SK-N-SH (cell line): ENCODE data around the gene VAV1. TPM values are rescaled to one million over a fixed set of nuclear protein-coding genes. Genes with fewer than 3 reads are reported as not detected.
A peak's percentile ranks its signal among the peaks of the same experiment; 100 is the strongest.

Source experiments
- CTCF ChIA-PET: fragments of 300-600, 350-600 bp; formaldehyde crosslinking; extraction: SDS; loops from one replicate; lab custom pipeline; 2021; lab: Yijun Ruan, JAX
- POLR2A ChIA-PET: fragments of 350-600 bp; sonication (Branson Sonifier 250); formaldehyde crosslinking; extraction: SDS; loops from one replicate; lab custom pipeline; 2020; ENCODE audit warnings: antibody characterized with exemption, inconsistent platforms; lab: Yijun Ruan, JAX
- DNase-seq: peaks from one replicate; pipeline ENCODE4 v3.0.0; 2012
- H2AFZ ChIP-seq: fragments of 200-600 bp; sonication (generic); 2 replicates; pipeline ENCODE4 v1.8.1; 2016; ENCODE audit warnings: antibody characterized with exemption, mild to moderate bottlenecking, low read depth
- H3F3A ChIP-seq: fragments of 200-600 bp; sonication (generic); replicated peaks from 2 replicates; pipeline ENCODE3; 2016; ENCODE audit warnings: antibody characterized with exemption, mild to moderate bottlenecking; ENCODE audit not compliant: insufficient read depth
- H3K27ac ChIP-seq, 2 experiments: fragments of 200-500 bp in 1 of 2; fragments of 200-600 bp in 1 of 2; sonication (Bioruptor generic) in 1 of 2; sonication (generic), shearing (Covaris generic) in 1 of 2; 2 replicates each; pipeline versions ENCODE4 v1.5.1 to v1.6.1; 2014 to 2016; ENCODE audit warnings: low read depth in 2 of 2, inconsistent platforms in 1 of 2, low read length in 1 of 2, mild to moderate bottlenecking in 1 of 2, mixed read lengths in 1 of 2
- H3K27me3 ChIP-seq: fragments of 200-600 bp; sonication (generic), shearing (Covaris generic); 2 replicates; pipeline ENCODE4 v1.6.1; 2016; ENCODE audit warnings: mixed run types; ENCODE audit not compliant: insufficient read depth
- H3K36me3 ChIP-seq, 2 experiments: fragments of 200-500 bp in 1 of 2; fragments of 200-600 bp in 1 of 2; sonication (Bioruptor generic) in 1 of 2; sonication (generic) in 1 of 2; replicated peaks in 1 of 2; 2 replicates each; pipeline versions ENCODE3 to v1.5.1; 2014 to 2016; ENCODE audit warnings: low read length in 1 of 2, mild to moderate bottlenecking in 1 of 2; ENCODE audit not compliant: insufficient read depth in 2 of 2, control insufficient read depth in 1 of 2
- H3K4me1 ChIP-seq, 2 experiments: fragments of 200-500 bp in 1 of 2; fragments of 200-600 bp in 1 of 2; sonication (Bioruptor generic) in 1 of 2; sonication (generic), shearing (Covaris generic) in 1 of 2; 2 replicates each; pipeline versions ENCODE4 v1.5.1 to v1.6.1; 2014 to 2016; ENCODE audit warnings: low read depth in 1 of 2, low read length in 1 of 2, mixed run types in 1 of 2; ENCODE audit not compliant: insufficient read depth in 2 of 2, control insufficient read depth in 1 of 2
- H3K4me2 ChIP-seq: fragments of 200-600 bp; sonication (generic), shearing (Covaris generic); 2 replicates; pipeline ENCODE4 v1.6.1; 2017; ENCODE audit warnings: mixed run types
- H3K4me3 ChIP-seq, 2 experiments: fragments of 200-500 bp in 1 of 2; fragments of 200-600 bp in 1 of 2; sonication (Bioruptor generic) in 1 of 2; sonication (generic), shearing (Covaris generic) in 1 of 2; 2 replicates each; pipeline versions ENCODE4 v1.5.1 to v1.8.1; 2014 to 2016; ENCODE audit warnings: low read depth in 2 of 2, inconsistent platforms in 1 of 2, low read length in 1 of 2, mild to moderate bottlenecking in 1 of 2, mixed read lengths in 1 of 2, moderate library complexity in 1 of 2
- H3K79me2 ChIP-seq: fragments of 200-600 bp; sonication (generic); 2 replicates; pipeline ENCODE4 v1.8.1; 2017; ENCODE audit warnings: mild to moderate bottlenecking; ENCODE audit not compliant: insufficient read depth
- H3K9ac ChIP-seq: fragments of 200-600 bp; sonication (generic); 2 replicates; pipeline ENCODE4 v1.6.1; 2017; ENCODE audit warnings: mixed run types
- H3K9me2 ChIP-seq: fragments of 200-600 bp; sonication (generic); 2 replicates; pipeline ENCODE4 v1.6.1; 2017; ENCODE audit warnings: mixed run types
- H3K9me3 ChIP-seq: fragments of 200-600 bp; sonication (generic); 2 replicates; pipeline ENCODE4 v1.6.1; 2017; ENCODE audit warnings: mixed run types, mild to moderate bottlenecking, moderate library complexity
- H4K20me1 ChIP-seq: fragments of 200-600 bp; sonication (generic); 2 replicates; pipeline ENCODE4 v1.6.1; 2017; ENCODE audit warnings: mild to moderate bottlenecking, mixed run types; ENCODE audit not compliant: insufficient read depth
- CTCF ChIP-seq: fragments of 200-600 bp; sonication (generic); IDR thresholded peaks from 2 replicates; pipeline ENCODE4 v1.6.1; 2017; ENCODE audit warnings: antibody characterized with exemption, mild to moderate bottlenecking, moderate library complexity
- ELF1 ChIP-seq: IDR thresholded peaks from 2 replicates; pipeline ENCODE4 v1.4.0; 2012
- EP300 ChIP-seq, 2 experiments: IDR thresholded peaks; 2 replicates each; pipeline versions ENCODE4 v1.4.0 to v1.6.1; 2012; ENCODE audit warnings: borderline replicate concordance in 1 of 2, low read depth in 1 of 2, low read length in 1 of 2
- EZH2phosphoT487 ChIP-seq: fragments of 200-600 bp; sonication (generic); IDR thresholded peaks from 2 replicates; pipeline ENCODE4 v1.6.1; 2017; ENCODE audit warnings: low read depth, mixed run types, mild to moderate bottlenecking, antibody characterized with exemption, moderate library complexity, borderline replicate concordance
- FOSL2 ChIP-seq: IDR thresholded peaks from 2 replicates; pipeline ENCODE4 v1.4.0; 2012; ENCODE audit warnings: low read depth, mild to moderate bottlenecking, moderate library complexity, borderline replicate concordance
- GABPA ChIP-seq: IDR thresholded peaks from 2 replicates; pipeline ENCODE4 v1.4.0; 2012; ENCODE audit warnings: low read depth, mild to moderate bottlenecking
- GATA2 ChIP-seq: sonication (generic); formaldehyde crosslinking; IDR thresholded peaks from 2 replicates; pipeline ENCODE4 v1.5.0; 2020; ENCODE audit warnings: mild to moderate bottlenecking, missing genetic modification reagents
- IRF3 ChIP-seq: fragments of 150-350 bp; IDR thresholded peaks from 2 replicates; pipeline ENCODE4 v1.6.1; 2016; ENCODE audit warnings: mild to moderate bottlenecking, low read depth, low read length
- MEF2A ChIP-seq: IDR thresholded peaks from 2 replicates; pipeline ENCODE4 v1.4.0; 2012; ENCODE audit warnings: low read depth, borderline replicate concordance
- NRF1 ChIP-seq: IDR thresholded peaks from 2 replicates; pipeline ENCODE4 v1.6.1; 2012; ENCODE audit warnings: low read depth, mild to moderate bottlenecking, low read length
- RAD21 ChIP-seq: IDR thresholded peaks from 2 replicates; pipeline ENCODE4 v1.6.1; 2012; ENCODE audit warnings: mild to moderate bottlenecking, low read length
- RCOR1 ChIP-seq: fragments of 150-350 bp; IDR thresholded peaks from 2 replicates; pipeline ENCODE4 v1.6.1; 2017; ENCODE audit warnings: antibody characterized with exemption, low read length
- RXRA ChIP-seq: IDR thresholded peaks from 2 replicates; pipeline ENCODE4 v1.4.0; 2012; ENCODE audit warnings: low read depth, mild to moderate bottlenecking, borderline replicate concordance
- TEAD4 ChIP-seq: IDR thresholded peaks from 2 replicates; pipeline ENCODE4 v1.4.0; 2012; ENCODE audit warnings: mild to moderate bottlenecking, borderline replicate concordance; ENCODE audit not compliant: insufficient read depth
- WGBS: methylation state at CpG from one replicate; pipeline ENCODE4 v1.1.6; 2017; ENCODE audit warnings: low lambda C conversion rate; 5-methylcytosine and 5-hydroxymethylcytosine counted together
- polyA plus RNA-seq, 3 experiments: library from polyadenylated mRNA; depleted of rRNA; stranded (reverse); fragments of >200 nt; gene quantifications; 2 replicates each; pipeline ENCODE4 v1.2.3, GENCODE V29; 2012
- TF ChIP-seq, protein P1 (sequence below): IDR thresholded peaks from 2 replicates; pipeline ENCODE4; 2012
- TF ChIP-seq, protein P2 (sequence below): fragments of 150-350 bp; IDR thresholded peaks from 2 replicates; pipeline ENCODE4 v1.6.1; 2017; ENCODE audit warnings: antibody characterized with exemption, low read length, low read depth, borderline replicate concordance

Gene VAV1
- polyA plus RNA-seq, 1 of the 3 experiments (the other 2 are of a cell fraction), result 0.02 TPM

- WGBS, result 35% methylated on average over 7 of the region's 8 CpGs
- H3K9me2 ChIP-seq, result no peaks in the 10 kb centered on the region
- H4K20me1 ChIP-seq, result no peaks in the 10 kb centered on the region
- H3K27me3 ChIP-seq, result peaks cover 11% of the 10 kb centered on the region; the same call in 1 of the 2 replicates
- H3K4me1 ChIP-seq, result no peaks in the 10 kb centered on the region; a peak in 2 of 4 replicates
- no peak for DNase-seq
- no peaks in the 10 kb centered on the region for H3K9me3 ChIP-seq
- POLR2A ChIA-PET, result no interaction called here
- no peak overlapping the region for H3K9ac ChIP-seq
- H3K36me3 ChIP-seq, result no peaks in the 10 kb centered on the region
- no peak overlapping the region for H3K4me2 ChIP-seq
- H3F3A ChIP-seq, result peaks cover 14% of the 10 kb centered on the region
- H2AFZ ChIP-seq, result no peak overlapping the region
- TF ChIP-seq RCOR1, result no peak
- TF ChIP-seq FOSL2, result no peak
- TF ChIP-seq MEF2A, result no peak
- no peak for TF ChIP-seq EZH2phosphoT487
- TF ChIP-seq NRF1, result no peak
- no peak for TF ChIP-seq TEAD4
- TF ChIP-seq GATA2 (CRISPR knock-in tag), result no peak
- no peak for TF ChIP-seq EP300 (IDR thresholded peaks at IDR 0.05; ENCODE audit: borderline replicate concordance in 1 of 2, low read depth in 1 of 2, low read length in 1 of 2)
- no peak for TF ChIP-seq RXRA
- TF ChIP-seq GABPA, result no peak
- no peak for TF ChIP-seq IRF3
- H3K27ac ChIP-seq, result no peak overlapping the region
- CTCF ChIA-PET, result interaction anchor here (1.1 to 2.4 kb wide), 2 partner anchors 16 to 137 kb away, joined by 3 to 5 read pairs; no protein-coding TSS in a partner anchor
- no peaks in the 10 kb centered on the region for H3K79me2 ChIP-seq
- no peak overlapping the region for H3K4me3 ChIP-seq
Observed at GRCh38 chr19:6768236-6768785, 4.2 kb upstream of the VAV1 start.

DNA sequence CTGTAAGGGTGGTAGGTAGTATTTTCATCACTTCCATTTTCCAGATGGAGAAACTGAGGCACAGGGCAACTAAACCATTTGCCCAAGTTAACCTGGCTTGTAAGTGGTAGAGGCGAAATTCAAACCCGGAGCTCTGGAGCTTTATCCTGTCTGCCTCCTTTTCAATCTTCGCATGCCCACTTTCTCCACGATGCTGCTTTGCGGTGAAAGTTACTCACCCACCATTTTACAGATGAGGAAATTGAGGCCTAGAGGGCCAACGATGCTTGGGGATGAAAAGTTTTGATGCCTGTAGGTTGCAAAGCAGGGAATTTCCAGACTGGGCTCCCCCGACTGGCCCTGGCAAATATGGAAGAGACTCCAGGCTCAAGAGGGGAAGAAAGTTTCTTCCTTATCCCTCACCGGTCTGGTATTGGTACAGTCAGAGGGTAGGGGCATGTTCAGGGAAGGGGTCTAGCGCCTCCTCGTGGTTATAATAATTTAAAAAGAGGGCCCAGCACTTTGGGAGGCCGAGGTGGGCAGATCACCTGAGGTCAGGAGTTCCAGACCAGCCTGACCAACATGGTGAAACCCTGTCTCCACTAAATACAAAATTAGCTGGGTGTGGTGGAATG lies 3.4 kb upstream of the VAV1 start:
- POLR2A ChIA-PET, result no interaction called here

More for the DNA sequence above, 3.4 kb upstream of the VAV1 start:
- Histone ChIP-seq H3F3A (peaks cover 14% of the 10 kb centered on the region), H3K27me3 (peaks cover 11% of the 10 kb centered on the region; the same call in 1 of the 2 replicates), H3K4me3 (no peak overlapping the region), H2AFZ (no peak overlapping the region), H3K4me1 (no peaks in the 10 kb centered on the region; a peak in 2 of 4 replicates), H4K20me1 (no peaks in the 10 kb centered on the region), H3K36me3 (no peaks in the 10 kb centered on the region), H3K27ac (no peak overlapping the region), H3K79me2 (no peaks in the 10 kb centered on the region), H3K9me2 (no peaks in the 10 kb centered on the region)
- 32% methylated on average over 11 of the region's 11 CpGs for WGBS
- CTCF ChIA-PET, result interaction anchor here (1.1 to 2.4 kb wide), 3 partner anchors 12 to 138 kb away, joined by 3 to 5 read pairs (median 4); no protein-coding TSS in a partner anchor
- peak; percentile 49 for TF ChIP-seq RAD21
- TF ChIP-seq, protein P1, sequence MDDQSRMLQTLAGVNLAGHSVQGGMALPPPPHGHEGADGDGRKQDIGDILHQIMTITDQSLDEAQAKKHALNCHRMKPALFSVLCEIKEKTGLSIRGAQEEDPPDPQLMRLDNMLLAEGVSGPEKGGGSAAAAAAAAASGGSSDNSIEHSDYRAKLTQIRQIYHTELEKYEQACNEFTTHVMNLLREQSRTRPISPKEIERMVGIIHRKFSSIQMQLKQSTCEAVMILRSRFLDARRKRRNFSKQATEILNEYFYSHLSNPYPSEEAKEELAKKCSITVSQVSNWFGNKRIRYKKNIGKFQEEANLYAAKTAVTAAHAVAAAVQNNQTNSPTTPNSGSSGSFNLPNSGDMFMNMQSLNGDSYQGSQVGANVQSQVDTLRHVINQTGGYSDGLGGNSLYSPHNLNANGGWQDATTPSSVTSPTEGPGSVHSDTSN, result no peak
- TF ChIP-seq RCOR1, result no peak
- no peak for TF ChIP-seq ELF1
- TF ChIP-seq, protein P2, sequence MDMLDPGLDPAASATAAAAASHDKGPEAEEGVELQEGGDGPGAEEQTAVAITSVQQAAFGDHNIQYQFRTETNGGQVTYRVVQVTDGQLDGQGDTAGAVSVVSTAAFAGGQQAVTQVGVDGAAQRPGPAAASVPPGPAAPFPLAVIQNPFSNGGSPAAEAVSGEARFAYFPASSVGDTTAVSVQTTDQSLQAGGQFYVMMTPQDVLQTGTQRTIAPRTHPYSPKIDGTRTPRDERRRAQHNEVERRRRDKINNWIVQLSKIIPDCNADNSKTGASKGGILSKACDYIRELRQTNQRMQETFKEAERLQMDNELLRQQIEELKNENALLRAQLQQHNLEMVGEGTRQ, result no peak
- TF ChIP-seq CTCF, result peak; percentile 57
- TF ChIP-seq GABPA, result no peak
- TF ChIP-seq, all 33 proteins: peak for 2
- no peak overlapping the region for H3K4me2 ChIP-seq
- H3K9me3 ChIP-seq, result no peaks in the 10 kb centered on the region
- DNase-seq, result peak; percentile 58
- no peak overlapping the region for H3K9ac ChIP-seq
